ENCODE data around the gene LY9.

DNA sequence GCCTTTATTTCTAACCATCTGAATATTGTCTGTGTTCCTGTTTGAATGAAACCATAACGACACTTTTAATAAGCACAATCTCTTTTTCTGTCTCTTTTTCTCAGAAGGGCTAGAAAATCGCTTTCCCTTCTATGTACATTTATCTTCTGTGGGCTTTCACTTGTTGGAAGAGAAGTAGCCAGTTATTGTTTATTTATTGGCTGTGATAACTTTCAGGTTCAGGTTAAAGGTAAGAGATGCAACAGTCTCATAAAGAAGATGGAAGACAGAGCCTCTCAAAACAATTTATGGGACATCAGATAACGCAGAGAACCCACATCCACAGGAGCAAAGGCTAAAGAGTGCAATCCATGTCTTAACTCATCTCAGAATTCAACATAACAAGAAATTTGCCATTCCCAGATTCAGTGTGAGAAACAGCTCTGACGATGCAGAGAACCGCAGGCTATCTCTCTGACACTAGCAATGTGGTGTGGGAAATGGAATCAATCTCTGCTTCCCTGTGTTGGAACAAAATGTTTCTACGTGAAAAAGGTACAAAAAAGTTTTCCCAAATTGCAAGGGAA is 70.8 kb downstream of the LY9 start:
- TF ChIP-seq, protein P1, sequence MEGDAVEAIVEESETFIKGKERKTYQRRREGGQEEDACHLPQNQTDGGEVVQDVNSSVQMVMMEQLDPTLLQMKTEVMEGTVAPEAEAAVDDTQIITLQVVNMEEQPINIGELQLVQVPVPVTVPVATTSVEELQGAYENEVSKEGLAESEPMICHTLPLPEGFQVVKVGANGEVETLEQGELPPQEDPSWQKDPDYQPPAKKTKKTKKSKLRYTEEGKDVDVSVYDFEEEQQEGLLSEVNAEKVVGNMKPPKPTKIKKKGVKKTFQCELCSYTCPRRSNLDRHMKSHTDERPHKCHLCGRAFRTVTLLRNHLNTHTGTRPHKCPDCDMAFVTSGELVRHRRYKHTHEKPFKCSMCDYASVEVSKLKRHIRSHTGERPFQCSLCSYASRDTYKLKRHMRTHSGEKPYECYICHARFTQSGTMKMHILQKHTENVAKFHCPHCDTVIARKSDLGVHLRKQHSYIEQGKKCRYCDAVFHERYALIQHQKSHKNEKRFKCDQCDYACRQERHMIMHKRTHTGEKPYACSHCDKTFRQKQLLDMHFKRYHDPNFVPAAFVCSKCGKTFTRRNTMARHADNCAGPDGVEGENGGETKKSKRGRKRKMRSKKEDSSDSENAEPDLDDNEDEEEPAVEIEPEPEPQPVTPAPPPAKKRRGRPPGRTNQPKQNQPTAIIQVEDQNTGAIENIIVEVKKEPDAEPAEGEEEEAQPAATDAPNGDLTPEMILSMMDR (conservative IDR thresholded peaks at IDR 0.05; ENCODE audit: low read depth, low read length) = no peak
- TF ChIP-seq EZH2 (IDR thresholded peaks at IDR 0.05; ENCODE audit: low read length, unreplicated experiment) = no peak
- no peak for TF ChIP-seq EZH2phosphoT487 (IDR thresholded peaks at IDR 0.05; ENCODE audit: borderline replicate concordance, low read length)
